Heart left ventricle (tissue), 16 donors: ENCODE results near the gene MTLN. TPM values are rescaled to one million over a fixed set of nuclear protein-coding genes. Genes with fewer than 3 reads are reported as not detected.
"Not testable (repeated sequence)": the region's sequence is repeated elsewhere in the genome, so short reads cannot be mapped to it uniquely, and the experiment has no call there.

Experiments used
- ATAC-seq, 4 donors: fragments of 200-7000 bp; cut with Tn5 transposase; one replicate each; pipeline ENCODE4 v1.9.1; 2020 to 2022; ENCODE audit warnings: moderate library complexity in 4 of 4, mild to moderate bottlenecking in 3 of 4, moderate number of reproducible peaks in 1 of 4
- DNase-seq, 5 donors: peaks; one replicate each; pipeline ENCODE4 v3.0.0-alpha.2; 2020
- H3K27ac ChIP-seq, 12 donors: fragments of 200-600 bp; sonication (generic) in 4 of 12; one replicate each; pipeline versions ENCODE4 v1.5.0 to v1.8.0; 2016 to 2022; ENCODE audit warnings: mild to moderate bottlenecking in 2 of 12
- H3K27me3 ChIP-seq, 9 donors: fragments of 200-600 bp; sonication (generic) in 2 of 9; one replicate each; pipeline versions ENCODE4 v1.5.1 to v1.8.0; 2016 to 2022; ENCODE audit warnings: mild to moderate bottlenecking in 3 of 9
- H3K36me3 ChIP-seq, 9 donors: fragments of 200-600 bp; sonication (generic) in 2 of 9; one replicate each; pipeline versions ENCODE4 v1.5.0 to v1.8.0; 2018 to 2022; ENCODE audit warnings: mild to moderate bottlenecking in 2 of 9
- H3K4me1 ChIP-seq, 12 donors: fragments of 200-600 bp; sonication (generic) in 4 of 12; one replicate each; pipeline versions ENCODE4 v1.5.0 to v1.8.0; 2016 to 2022; ENCODE audit warnings: mild to moderate bottlenecking in 3 of 12
- H3K4me3 ChIP-seq, 12 donors: fragments of 200-600 bp; sonication (generic) in 4 of 12; one replicate each; pipeline versions ENCODE4 v1.5.0 to v1.8.0; 2017 to 2022; ENCODE audit warnings: mild to moderate bottlenecking in 9 of 12, moderate library complexity in 4 of 12
- H3K9me3 ChIP-seq, 12 donors: fragments of 200-600 bp; sonication (generic) in 4 of 12; one replicate each; pipeline versions ENCODE4 v1.5.0 to v1.8.0; 2016 to 2022; ENCODE audit warnings: mild to moderate bottlenecking in 1 of 12
- CTCF ChIP-seq, 12 donors: fragments of 200-600 bp; sonication (generic) in 4 of 12; IDR thresholded peaks; one replicate each; pipeline versions ENCODE4 v1.5.0 to v1.8.0; 2018 to 2022; ENCODE audit warnings: antibody characterized with exemption in 12 of 12, mild to moderate bottlenecking in 5 of 12
- POLR2A ChIP-seq, 2 donors: fragments of 450-650 bp; IDR thresholded peaks; one replicate each; pipeline ENCODE4 v1.6.1; 2017; ENCODE audit warnings: antibody characterized with exemption in 2 of 2, mild to moderate bottlenecking in 2 of 2, moderate library complexity in 2 of 2
- WGBS, 4 donors: extraction: QIAGEN DNeasy Blood & Tissue Kit in 2 of 4; methylation state at CpG; one replicate each; pipeline versions ENCODE4 v1.1.5 to v1.1.7; 2013 to 2018; 5-methylcytosine and 5-hydroxymethylcytosine counted together
- intact Hi-C, 10 donors: fragments of 100-400 bp; cut with DNase I; formaldehyde crosslinking; loops; one replicate each; pipeline versions ENCODE4 v1.11.1 to v1.14.2; 2022
- polyA plus RNA-seq, 2 donors: library from polyadenylated mRNA; stranded (reverse); fragments of 200-250 nt; gene quantifications; one replicate each; pipeline ENCODE4 v1.2.3, GENCODE V29; 2013
- total RNA-seq, 9 donors: library from RNA; depleted of rRNA in 2 of 9; stranded (reverse); fragments of >200 nt in 2 of 9; fragmentation: NEBNext Ultra II Directional in 3 of 9; extraction: Animal tissue kit (Norgen Biotek cat#: 25700) in 3 of 9; gene quantifications; one replicate each; pipeline versions ENCODE4 v1.1.0 to v1.2.4, GENCODE V29; 2016 to 2023
- donor health status: ischemic (EF 13 %, LVEDD 7.1; RV severe dilation, severe dysfunction).
- donor health status: healthy with polysubstance abuse.
- donor health status: DM: no; HTN: yes; CAD: no.
- donor health status: DM: no; HTN: no; CAD: no.
- donor health status: ischemic (EF 25% LVEDD 6.9; RV normal size, moderate dysfunction).
- donor health status: ischemic (EF 25% LVEDD 5.7; RV mildly dilated, moderate dysfunction).
- donor health status: healthy.
- donor health status: DM: yes; HTN: yes; CAD: no.
- donor health status: ischemic (EF 35%, LVEDD 5.7; RV mildly dilated, moderate dysfunction).
- donor health status: nonischemic (EF 11% LVEDD 7.7; RV severe dilation, severe dysfunction).
- donor health status: DM: yes; HTN: yes; CAD: no.
- donor health status: PGD.
- donor health status: ischemic (EF 29% LVEDD 5.4; RV normal size, mild dysfunction).
- donor health status: nonischemic (EF 23%, LVEDD 6.1; RV moderate dilation, normal function).

The MTLN gene
- total and polyA plus RNA-seq, 11 donors, result 106 to 927 (median 169) TPM

- DNase-seq (no peak), ATAC-seq (no peak)
- Histone ChIP-seq H3K36me3 (no peaks in the 10 kb centered on the region), H3K9me3 (no peaks in the 10 kb centered on the region), H3K4me3 (no peak overlapping the region), H3K27me3 (peaks cover 0 to 37% (median 6%) of the 10 kb centered on the region in 9 donors), H3K27ac (no peak overlapping the region), H3K4me1 (no peaks in the 10 kb centered on the region)
- TF ChIP-seq CTCF (IDR thresholded peaks at IDR 0.05), result no peak
- TF ChIP-seq POLR2A (IDR thresholded peaks at IDR 0.05), result no peak
- intact Hi-C loops, result no loop called here
- WGBS, 4 donors, result 55 to 60% (median 56%) methylated on average over 4 of the region's 4 CpGs
Observed at GRCh38 chr2:110221938-110222337, 9.6 kb upstream of the MTLN start.

GRCh38 chr2:110220190-110220564 lies 7.8 kb upstream of the MTLN start:
- no peaks in the 10 kb centered on the region for H3K4me1 ChIP-seq
- no peak for DNase-seq
- intact Hi-C loops, result no loop called here
- H3K4me3 ChIP-seq, result no peak overlapping the region
- no peaks in the 10 kb centered on the region for H3K9me3 ChIP-seq
- H3K27ac ChIP-seq, result no peak overlapping the region
- 73 to 85% (median 80%) methylated on average over 2 of the region's 2 CpGs for WGBS, 4 donors
- no peaks in the 10 kb centered on the region for H3K36me3 ChIP-seq
- no peak for TF ChIP-seq POLR2A (IDR thresholded peaks at IDR 0.05)
- peaks cover 0 to 27% (median 4%) of the 10 kb centered on the region in 9 donors for H3K27me3 ChIP-seq
- no peak for ATAC-seq

- no peak for ATAC-seq
- intact Hi-C loops, result no loop called here
- 21 to 59% (median 32%) methylated on average over 1 of the region's 1 CpG for WGBS, 4 donors
- H3K27me3 ChIP-seq, result peaks cover 0 to 22% (median 2%) of the 10 kb centered on the region in 9 donors
- no peak for DNase-seq
- H3K9me3 ChIP-seq, result no peaks in the 10 kb centered on the region
- no peak overlapping the region for H3K4me3 ChIP-seq
- H3K27ac ChIP-seq, result no peak overlapping the region
- TF ChIP-seq CTCF (IDR thresholded peaks at IDR 0.05) (no peak), POLR2A (IDR thresholded peaks at IDR 0.05) (no peak)
- no peaks in the 10 kb centered on the region for H3K36me3 ChIP-seq
- no peaks in the 10 kb centered on the region for H3K4me1 ChIP-seq
Observed at GRCh38 chr2:110219496-110220189, 7.3 kb upstream of the MTLN start.

GRCh38 chr2:110218889-110219288 lies 6.5 kb upstream of the MTLN start:
- ATAC-seq, H3K9me3 ChIP-seq, H3K4me3 ChIP-seq, H3K36me3 ChIP-seq, DNase-seq, intact Hi-C loops, H3K4me1 ChIP-seq, H3K27ac ChIP-seq: not testable (repeated sequence)
- H3K27me3 ChIP-seq, result peaks cover 0 to 18% (median 2%) of the 10 kb centered on the region in 9 donors
- 76 to 80% (median 80%) methylated on average over 7 of the region's 7 CpGs for WGBS, 4 donors

- intact Hi-C loops, result no loop called here
- H3K9me3 ChIP-seq, result peaks cover 0 to 11% (median 0%) of the 10 kb centered on the region in 12 donors
- no peak overlapping the region for H3K27ac ChIP-seq
- no peak overlapping the region for H3K4me3 ChIP-seq
- DNase-seq (no peak), ATAC-seq (no peak)
- H3K27me3 ChIP-seq, result peaks cover 0 to 9% (median 0%) of the 10 kb centered on the region in 9 donors
- no peaks in the 10 kb centered on the region for H3K36me3 ChIP-seq
- H3K4me1 ChIP-seq, result peaks cover 0 to 4% (median 0%) of the 10 kb centered on the region in 12 donors
- TF ChIP-seq POLR2A (IDR thresholded peaks at IDR 0.05) (no peak), CTCF (IDR thresholded peaks at IDR 0.05) (no peak)
Observed at GRCh38 chr2:110216803-110217202, 4.5 kb upstream of the MTLN start.
